ENCODE measurements around the gene LRP8. TPM values are rescaled to one million over a fixed set of nuclear protein-coding genes. Genes with fewer than 3 reads are reported as not detected.

LRP8 gene
- total and polyA plus RNA-seq, 2 of the 4 experiments (the other 2 are of a cell fraction) = 12.0 to 12.1 TPM

DNA sequence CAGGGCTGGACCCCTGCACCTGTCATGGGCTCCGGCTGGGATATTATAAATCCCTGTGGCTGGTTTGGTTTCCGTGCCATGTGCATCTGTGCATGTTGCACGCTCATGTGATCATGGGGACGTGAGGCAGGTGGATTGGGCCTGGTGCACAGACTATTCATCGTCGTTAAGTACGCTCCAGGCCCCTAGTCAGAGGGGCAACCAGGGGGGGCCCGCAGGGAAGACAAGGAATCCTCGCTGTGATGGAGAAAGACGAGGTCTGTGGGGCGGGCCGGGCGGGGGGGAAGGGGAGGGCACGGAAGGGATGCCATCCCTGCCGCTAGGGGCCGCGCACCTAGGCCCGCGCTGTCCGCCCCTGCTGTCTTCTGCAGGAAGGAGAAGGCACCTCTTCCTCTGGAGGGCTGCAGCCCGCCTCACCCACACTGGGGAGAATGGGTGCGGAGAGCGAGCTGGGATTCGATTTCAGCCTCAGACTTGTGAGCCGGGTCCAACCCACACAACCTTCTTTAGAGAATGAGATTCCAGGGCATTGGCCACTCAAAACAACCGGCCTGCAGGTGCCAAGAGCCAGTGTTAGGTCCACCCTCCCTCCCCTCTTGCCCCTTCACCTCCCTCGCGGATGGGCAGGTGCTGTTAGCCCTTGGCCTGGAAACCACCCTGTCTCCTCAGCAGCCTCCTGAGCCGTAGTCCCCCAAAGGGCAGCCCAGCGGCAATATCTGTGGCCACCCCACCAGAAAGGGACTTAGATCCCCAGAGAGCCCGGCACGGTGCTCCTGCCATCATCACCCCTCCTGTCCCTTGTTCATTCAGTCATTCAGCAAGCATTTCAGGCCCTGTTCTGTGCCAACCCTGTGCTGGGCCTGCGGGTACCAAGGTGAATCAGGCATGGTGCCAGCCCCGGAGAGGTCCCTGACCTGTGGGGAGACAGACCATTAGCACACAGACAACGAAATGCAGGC, 950 bp upstream of the LRP8 start (continued):
- TF ChIP-seq, protein P1, sequence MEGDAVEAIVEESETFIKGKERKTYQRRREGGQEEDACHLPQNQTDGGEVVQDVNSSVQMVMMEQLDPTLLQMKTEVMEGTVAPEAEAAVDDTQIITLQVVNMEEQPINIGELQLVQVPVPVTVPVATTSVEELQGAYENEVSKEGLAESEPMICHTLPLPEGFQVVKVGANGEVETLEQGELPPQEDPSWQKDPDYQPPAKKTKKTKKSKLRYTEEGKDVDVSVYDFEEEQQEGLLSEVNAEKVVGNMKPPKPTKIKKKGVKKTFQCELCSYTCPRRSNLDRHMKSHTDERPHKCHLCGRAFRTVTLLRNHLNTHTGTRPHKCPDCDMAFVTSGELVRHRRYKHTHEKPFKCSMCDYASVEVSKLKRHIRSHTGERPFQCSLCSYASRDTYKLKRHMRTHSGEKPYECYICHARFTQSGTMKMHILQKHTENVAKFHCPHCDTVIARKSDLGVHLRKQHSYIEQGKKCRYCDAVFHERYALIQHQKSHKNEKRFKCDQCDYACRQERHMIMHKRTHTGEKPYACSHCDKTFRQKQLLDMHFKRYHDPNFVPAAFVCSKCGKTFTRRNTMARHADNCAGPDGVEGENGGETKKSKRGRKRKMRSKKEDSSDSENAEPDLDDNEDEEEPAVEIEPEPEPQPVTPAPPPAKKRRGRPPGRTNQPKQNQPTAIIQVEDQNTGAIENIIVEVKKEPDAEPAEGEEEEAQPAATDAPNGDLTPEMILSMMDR (conservative IDR thresholded peaks at IDR 0.05; ENCODE audit: low read depth, low read length) = no peak
- TF ChIP-seq FOS (IDR thresholded peaks at IDR 0.05; ENCODE audit: low read depth, low read length) = no peak

All from IMR-90 (cell line).